Tongue (tissue), 2 donors: ENCODE measurements around the gene PAM. TPM values are rescaled to one million over a fixed set of nuclear protein-coding genes. Genes with fewer than 3 reads are reported as not detected.
"Not testable (repeated sequence)": the region's sequence is repeated elsewhere in the genome, so short reads cannot be mapped to it uniquely, and the experiment has no call there.

Source experiments
- DNase-seq: peaks from one replicate; pipeline ENCODE4 v3.0.0-alpha.2; 2015
- total RNA-seq: library from RNA; depleted of rRNA; stranded (reverse); fragments of >200 nt; gene quantifications from one replicate; pipeline ENCODE4 v1.2.3, GENCODE V29; 2014

The PAM gene
- total RNA-seq, 1 donor from 2014 or later: 179 TPM

DNA sequence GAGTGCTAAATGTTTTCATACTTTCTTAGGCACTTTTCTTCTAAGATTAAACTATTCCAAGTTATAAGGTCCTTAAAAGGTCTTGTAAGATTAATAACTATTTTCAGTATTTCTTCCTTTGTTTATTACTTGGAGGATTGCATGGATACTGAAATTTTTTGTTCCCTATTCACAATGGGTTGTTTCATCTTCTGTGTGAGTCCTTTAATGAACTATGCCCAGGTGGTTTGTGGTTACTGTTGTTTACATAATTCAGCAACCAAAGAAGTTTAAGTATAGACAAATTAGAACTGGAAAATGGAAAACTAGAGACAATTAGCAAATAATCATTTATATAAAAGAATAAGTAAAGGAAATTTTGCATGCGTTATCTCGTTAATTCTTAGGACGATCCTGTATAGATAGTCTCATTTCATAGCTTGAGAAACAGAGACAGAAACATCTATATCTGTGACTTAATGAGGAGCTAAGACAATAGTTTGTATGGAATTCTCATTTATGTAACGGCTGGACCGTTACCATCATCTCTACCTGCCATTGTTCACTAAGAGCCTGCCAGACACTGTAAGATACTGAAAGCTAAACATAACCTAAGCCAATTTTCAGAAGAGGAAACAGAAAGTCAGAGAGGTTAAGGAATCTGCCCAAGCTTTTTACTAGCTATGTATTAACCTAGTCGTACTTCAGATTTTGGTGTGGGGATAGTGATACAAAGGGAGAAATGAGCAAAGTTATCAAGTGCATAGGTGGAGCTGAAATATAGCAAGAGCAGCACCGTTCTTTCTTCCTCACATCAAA is 148.2 kb downstream of the PAM start:
- DNase-seq: no peak

DNA sequence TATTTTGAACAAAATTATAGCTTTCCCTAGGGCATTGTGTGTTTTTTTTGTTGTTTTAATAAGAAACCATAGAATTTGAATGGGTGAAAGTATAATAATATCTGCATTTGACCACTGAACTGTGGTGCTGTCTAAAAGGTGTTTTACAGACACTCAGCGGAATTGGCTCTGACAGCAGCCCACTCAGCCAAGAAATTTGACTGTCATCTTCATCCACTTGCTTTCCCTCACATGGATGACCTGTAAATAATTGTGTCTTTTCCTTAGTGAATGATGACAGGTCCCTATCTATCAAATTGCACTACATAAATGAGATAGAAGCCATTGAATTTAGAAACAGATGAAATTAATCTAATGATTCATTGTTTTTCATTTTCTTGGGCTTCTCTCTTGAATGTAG is 150.0 kb downstream of the PAM start:
- no peak for DNase-seq

DNA sequence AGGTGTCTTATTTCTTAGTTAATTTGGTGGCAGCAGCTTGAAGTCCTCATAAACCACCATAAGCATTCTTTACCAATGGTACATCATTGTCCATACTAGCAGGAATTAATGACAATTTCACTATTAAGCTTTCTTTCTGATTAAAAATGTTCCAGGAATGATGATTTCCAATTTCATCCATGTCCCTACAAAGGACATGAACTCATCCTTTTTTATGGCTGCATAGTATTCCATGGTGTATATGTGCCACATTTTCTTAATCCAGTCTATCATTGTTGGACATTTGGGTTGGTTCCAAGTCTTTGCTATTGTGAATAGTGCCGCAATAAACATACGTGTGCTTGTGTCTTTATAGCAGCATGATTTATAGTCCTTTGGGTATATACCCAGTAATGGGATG is 152.0 kb downstream of the PAM start:
- DNase-seq: not testable (repeated sequence)

DNA sequence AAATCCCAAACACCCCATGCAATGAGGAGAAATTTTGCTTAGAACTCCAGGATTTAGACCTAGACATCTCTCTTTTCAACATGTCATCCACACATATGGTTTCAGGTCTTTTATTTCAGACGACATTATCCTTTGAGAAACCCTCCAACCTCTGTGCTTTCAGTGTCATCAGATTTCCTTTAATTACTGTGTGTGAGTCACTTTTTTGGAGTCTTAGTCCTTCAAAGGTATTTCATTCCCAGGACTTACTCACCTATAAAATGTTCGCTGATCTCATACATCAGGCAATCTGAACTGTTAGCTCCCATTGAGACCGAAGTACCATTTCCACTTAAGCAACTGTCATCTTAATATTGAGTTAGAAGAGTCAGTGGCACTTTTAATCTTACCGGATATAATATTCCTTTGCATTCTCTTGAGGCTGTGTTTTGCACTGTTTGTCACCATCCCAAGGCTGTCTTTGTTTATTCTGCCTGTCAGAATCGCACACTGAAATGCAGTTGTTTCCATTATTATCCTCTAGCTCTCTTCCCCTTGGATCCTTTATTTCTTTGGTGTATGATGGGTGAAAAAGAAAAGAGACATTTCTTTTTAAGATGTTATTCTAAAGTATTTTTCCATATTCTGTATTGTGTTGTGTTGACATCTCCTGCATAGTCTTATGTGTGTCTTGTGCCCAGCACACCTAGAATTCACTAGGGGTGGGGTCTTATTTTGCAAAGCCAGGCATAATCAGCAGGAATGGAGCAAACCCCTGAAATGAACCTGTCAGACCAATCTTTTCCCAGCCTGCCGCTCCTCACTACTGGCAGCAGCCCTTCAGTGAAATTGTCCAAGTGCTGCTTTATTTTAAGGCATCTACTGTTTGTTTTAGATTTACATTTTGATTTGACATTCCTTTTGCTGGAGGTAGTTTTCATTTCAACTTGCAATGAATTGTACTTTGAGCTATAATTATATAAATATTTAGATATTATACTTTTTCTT is 155.4 kb downstream of the PAM start:
- no peak for DNase-seq

DNA sequence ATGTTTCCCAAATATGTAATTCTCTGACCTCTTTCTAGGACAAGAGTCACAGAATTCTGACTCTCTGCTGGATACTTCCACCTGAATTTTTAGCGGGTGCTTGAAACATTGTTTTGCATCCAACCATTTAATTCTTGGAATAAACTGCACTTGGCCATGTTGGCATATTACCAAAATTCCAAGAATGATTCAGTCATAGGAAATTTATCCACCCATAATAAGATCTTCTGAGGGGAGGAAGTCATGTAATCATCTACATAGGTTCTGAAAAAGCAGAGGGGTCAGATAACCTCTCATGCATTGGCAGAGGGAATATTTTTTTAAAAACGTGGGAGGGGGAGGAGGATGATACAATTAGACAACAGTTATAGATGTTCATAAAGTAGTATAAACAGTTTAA is 156.9 kb downstream of the PAM start:
- peak; percentile 40 for DNase-seq

DNA sequence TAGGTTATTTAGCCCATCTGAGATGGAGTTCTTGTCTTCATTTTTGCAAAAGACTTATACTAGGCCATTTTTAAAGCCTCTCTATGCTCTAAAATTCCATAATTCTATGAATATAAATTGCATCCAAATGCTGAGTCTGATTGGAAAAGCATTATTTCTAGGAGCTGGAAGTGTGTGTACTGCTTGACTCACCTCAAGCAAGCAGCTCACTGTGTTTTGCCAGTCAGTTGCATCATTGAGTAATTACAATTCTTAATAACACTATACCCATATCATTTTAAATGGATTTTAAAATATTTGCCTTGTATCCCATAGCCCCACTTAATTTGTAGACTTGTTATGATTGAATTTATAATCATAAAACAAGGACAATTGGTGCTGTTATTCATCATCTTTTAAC is 161.0 kb downstream of the PAM start:
- DNase-seq: no peak

DNA sequence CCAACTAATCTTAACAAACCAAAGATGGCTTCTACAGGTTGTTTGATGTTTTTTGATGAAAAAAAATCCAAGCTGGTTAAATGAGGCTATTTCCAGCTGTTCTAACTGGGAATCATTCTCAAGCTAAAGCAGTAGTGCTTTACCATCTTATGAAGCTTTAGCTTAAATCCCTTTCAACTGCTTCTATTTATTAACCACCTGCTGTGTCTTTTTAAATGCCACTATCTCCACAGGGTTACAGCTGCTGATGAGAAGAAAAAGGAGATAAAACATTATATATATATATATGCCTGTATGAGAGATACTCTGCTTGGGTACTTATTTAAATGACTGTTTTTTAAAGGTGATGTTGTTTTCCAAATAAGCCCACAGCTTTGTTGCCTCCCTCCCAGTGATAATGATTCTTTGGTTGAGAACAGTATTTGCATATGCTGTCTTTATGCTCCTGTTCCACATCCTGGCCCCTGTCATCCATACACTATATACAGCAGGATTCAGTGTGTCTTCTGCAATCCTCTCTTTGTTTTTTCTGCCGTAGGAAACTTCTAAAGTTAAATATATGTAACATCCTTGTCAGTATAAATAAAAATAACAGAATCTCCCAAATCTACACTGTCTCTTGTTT is 164.0 kb downstream of the PAM start:
- peak; percentile 14 for DNase-seq

DNA sequence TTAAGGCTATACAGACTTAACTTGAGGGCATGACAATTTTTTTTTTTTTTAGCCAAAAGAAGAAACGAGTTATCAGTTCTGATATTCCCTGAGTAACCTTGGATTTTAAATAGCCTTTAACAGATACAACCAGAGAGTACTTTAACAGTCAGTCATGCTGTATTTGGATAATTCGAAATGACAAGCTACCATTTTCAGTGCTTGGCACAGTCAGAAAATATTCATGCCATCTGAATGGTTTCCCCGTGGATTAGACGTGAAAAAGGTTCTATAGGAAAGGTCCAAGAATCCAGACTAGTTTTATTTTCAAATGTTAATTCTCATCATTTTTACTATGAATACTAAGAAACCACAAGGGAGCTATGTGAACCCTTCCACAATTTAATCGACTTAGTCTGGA is 165.7 kb downstream of the PAM start:
- DNase-seq: no peak

DNA sequence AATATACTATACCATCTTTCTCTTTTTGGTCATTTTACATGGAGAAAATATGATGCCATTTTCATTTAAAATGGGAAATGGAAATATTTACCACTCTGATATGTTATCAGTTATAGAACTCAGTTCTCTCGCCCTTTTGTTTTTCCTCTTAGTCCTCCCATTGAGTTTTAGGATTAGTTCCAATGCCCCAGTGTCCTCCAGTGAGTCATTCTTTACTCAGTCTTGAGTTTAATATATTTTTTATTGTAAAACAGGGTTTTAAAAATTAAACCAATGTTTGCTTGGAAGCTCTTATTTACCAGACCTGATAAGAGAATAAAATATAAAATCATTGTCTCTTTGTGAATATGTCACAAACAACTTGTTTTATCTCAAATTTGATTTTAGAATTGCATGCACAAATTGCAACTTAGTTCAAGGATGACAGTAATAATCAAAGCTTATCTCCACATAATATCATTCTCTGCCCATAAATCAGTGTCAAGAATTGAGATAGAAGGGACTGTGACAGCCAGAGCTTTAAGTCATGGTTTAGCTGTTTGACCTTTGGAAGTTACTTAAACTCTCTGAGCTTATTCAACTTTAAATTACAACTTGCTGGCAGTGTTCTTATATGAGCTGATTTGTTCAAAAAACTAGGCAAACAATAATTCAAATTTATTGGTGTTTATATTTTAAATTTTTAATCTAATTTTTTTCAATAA is 166.4 kb downstream of the PAM start:
- DNase-seq: no peak

DNA sequence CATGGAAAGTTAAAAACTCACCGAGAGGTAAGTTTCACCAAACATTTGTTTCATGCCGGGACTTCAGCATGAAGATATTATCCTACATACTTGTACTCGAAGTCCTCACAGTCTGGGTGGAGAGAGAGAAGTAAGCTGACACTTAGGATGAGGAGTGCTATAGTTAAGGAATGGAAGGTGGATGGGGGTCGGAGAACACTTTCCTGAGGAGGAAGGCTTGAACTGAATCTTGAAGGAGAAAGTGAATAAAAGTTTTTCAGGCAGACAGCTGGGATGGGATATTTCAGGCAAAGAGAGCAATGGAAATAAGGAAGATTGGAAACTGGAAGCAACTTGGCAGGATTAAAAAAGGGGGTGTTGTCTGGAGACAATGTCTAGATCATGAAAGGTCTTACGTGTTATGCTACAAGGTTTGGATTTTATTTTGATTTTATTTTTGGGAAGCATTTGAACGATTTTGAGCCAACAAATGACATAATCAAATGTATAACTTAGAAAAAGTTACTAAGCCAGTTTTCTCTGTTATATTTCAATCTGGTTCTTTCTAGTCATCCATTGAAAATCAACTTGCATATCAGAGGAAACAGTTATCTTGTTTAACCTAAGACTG is 167.1 kb downstream of the PAM start:
- peak; percentile 46 for DNase-seq

DNA sequence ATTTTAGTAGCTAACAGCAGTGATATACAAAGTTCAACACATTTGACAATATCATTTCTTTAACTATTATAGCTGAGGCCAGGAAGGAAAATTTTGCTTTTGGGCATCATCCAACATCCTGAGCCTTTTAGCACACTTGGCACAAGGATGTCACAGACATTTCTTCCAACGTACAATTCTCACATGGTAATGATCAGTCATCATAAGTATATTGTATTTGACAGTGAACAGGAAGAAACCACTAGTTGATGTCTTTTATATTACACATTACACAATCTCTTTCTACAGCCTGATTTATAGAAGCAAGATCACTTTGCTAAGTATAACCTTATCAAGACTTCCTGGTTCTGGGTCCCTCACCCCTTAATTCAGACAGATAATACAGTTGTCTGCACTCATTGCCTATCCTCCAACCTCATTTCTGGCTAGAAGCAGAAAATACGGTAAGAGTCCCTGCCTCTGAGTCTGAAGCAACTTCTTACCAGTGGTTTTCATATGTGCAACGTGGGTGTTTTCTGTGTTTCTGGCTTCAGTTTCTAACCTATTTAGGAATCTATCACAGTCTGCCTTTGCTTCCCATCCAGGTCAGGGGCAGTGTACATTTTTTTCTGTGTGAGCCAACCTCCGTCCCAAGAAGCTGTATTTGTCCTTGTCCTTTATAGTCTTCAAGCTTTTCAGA is 167.8 kb downstream of the PAM start:
- DNase-seq: peak; percentile 53

DNA sequence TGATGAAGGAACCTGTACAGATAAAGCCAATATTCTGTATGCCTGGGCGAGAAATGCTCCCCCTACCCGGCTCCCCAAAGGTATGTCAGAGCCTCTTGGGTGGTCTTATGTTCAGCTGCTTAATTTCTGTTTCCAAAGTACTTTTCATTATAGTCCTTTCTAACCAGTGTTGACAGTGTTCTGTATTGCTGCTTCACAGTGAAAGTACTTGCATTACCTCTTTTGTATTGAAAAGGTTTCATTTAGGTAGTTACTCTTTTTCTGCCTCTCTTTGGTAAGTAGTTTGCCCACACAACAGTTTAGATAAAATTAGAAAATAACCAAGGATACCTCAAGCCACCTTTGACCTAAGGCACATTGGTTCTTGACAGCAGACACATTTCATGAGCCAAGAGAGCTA is 169.9 kb downstream of the PAM start:
- no peak for DNase-seq

DNA sequence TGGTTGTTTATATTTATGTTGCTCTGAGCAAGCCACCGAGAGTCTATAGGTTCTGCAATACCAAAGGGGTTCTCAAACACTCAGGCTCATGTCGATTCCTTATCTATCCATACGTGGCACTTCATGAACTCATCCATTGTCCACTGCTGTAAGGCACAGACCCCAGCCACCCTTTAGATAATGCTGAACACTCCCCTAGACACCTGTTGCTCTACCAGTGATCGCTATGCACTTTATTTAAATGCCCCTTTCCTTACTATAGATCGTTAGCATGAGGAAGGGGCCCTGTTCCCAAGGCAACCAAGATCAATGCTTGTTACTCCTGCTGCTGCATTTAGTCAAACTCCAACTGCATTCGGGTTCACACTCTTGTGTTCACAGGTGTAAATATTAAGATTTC is 171.9 kb downstream of the PAM start:
- DNase-seq: no peak

DNA sequence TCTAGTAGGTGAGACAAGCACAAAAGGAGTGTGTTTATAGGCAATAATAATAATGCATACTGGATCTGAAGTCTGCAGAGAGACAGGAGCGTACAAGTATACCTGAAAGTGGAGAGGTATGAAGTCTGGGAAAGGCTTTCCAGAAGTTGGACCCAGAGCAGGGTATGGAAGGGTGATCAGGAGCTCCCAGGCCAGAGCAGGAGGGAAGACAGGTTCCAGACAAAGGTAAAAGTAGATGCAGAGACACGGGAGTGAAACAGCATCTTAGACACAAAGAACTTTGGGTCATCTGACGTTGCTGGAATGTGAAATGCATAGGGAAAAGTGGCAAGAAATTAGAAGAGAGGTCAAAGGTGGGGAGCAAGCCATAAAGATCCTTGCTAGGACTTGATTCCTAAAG is 175.1 kb downstream of the PAM start:
- no peak for DNase-seq

DNA sequence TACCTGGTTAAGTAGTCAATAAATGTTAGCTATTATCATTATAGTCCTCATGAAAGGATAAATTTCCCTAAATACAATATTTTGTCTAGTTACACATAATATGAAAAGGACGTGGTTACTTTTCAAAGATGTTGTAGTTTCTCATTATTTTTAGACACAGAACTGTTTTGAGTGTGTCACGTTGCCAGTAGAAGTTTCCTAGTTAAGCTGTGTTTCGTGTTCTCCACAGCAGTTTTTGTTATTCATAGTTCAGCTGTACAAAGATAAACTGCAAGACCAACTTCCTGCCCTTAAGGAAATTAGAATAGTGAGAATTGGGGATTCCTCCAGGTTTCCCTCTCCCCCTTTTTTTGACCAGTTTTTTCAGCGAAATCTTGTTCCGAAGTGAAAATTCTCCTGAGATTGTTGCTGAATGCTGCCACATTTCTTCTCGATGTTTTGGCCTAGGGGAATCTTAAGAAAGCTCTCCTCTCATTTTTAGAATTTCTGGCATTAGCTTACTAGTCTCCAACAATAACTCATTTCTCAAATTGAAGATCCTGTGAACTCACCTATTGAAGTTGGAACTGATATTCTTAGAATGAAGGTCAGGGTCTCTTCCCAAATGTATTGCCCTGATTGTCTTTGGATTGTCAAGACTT is 176.1 kb downstream of the PAM start:
- peak; percentile 19 for DNase-seq

DNA sequence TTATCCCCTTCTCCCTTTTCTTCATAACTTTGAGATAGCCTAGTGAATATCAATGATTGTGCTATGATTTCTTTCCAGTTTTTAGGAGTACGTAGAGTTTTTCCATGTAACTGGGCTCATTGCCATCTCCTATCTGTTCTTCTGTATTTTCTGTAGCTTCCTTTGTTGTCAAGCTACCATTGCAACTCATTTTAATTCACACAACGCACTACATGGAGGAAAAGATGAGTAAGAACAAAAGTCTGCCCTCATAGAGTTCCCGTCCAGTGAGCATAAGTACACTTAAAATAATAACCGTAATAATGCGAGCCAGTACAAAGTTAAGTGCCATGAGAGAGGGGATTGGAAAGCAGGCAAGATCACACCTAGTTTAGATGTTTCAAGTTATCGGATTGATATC is 177.7 kb downstream of the PAM start:
- no peak for DNase-seq

DNA sequence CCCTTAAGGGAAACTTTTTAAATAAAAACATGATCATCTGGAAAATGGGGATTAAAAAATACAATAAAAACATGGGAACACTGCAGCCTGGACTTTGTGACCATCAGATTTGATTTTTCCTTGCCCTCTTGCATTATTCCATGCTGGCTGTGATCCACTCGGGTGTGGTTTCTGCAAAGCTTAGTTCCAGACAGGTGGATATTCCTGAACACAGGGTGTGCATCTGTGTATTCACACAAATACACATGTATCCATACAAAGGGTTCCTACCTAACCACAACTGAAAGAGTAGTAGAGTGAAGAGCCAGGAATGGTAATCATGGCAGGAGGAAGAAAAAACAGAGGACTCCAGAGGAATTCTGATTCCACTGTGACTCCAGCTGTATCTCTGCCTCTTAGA is 178.2 kb downstream of the PAM start:
- DNase-seq: no peak

DNA sequence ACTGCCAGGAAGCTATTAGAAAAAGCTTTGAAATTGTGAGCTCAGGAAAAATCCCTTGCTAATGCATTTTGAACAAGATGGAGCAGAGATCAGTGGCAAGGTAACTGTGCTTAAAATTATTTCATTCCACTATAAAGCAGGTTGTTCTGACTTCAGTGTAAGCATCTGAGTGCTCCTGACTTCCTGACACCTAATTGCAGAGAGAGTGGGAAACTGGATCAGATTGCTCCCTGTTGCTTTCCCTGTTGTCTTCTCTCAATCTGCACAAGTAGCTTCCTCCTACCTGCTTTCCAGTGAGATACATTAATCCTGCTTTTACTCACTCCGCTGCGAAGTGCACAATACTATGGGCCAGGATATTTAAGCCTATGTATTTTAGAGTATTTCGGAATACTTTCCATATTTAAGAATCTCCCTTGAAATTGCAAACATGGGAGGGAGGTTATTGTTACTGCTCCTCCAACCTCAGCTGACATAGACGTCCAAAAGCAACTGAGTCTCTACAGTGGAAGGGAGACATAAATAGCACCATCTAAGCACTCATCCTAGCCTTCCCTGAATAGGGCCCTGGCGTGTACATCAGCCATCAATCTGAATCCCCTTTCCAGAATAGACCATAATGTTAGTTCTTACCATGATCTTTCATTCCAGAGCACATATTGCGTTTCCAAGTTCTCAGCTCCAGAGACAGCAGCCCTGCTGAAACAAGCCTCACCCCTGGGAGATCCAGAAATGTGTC is 178.8 kb downstream of the PAM start:
- DNase-seq: no peak

DNA sequence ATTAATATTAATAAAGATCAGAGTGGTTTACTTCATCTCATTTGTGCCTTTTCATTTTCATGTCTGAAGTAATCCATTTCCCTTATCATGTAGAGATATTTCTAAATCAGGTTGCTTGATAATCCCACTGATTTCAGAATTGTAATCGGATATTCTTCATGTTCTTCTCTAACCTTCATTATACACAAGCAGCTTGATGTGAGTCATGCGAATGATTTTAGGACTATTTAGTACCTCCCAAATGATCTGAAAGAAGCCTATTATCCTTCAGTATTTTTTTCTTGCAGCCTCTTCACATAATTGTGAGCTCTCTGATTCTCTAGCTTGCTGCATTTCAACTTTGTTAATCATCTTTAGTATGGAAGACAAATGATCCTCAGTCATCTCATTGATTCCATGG is 182.8 kb downstream of the PAM start:
- no peak for DNase-seq

DNA sequence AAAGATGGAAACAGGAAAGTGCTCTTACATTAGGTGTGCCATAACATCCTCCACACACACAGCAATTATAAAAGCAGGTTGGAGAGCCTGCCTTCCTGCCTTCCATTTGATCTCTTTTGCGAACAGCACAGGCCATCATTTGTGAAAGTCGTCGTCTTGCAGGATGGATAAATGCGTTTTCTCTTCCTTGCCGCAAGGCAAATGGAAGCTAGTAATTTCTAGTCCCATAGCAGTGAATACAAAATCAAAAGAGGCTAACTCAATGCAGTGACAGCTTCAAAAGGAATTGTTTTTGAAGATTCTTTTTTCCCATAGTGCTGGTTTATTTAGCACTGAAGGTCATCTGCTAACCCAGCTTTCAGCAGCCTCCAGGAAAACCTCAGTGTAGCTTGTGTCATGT is 186.0 kb downstream of the PAM start:
- no peak for DNase-seq
